ENCODE data around the gene STKLD1. TPM values are rescaled to one million over a fixed set of nuclear protein-coding genes. Genes with fewer than 3 reads are reported as not detected.
"Not testable (repeated sequence)": the region's sequence is repeated elsewhere in the genome, so short reads cannot be mapped to it uniquely, and the experiment has no call there.

The STKLD1 gene
- 1.6 TPM for total RNA-seq

- peak; percentile 93 for DNase-seq
Observed at GRCh38 chr9:133375724-133376654, at the start of gene STKLD1, which contains the start of gene SURF4. Gene STKLD1 (plus strand): TSS chr9:133376366. CDS start chr9:133376474, 108 bp downstream. Gene SURF4 (minus strand): TSS chr9:133376060. CDS start chr9:133375969, 91 bp downstream.

- DNase-seq: not testable (repeated sequence)
Observed at GRCh38 chr9:133327021-133327420, 49.1 kb upstream of the STKLD1 start.

- no peak for DNase-seq
Observed at GRCh38 chr9:133327834-133328484, 48.2 kb upstream of the STKLD1 start.

DNA sequence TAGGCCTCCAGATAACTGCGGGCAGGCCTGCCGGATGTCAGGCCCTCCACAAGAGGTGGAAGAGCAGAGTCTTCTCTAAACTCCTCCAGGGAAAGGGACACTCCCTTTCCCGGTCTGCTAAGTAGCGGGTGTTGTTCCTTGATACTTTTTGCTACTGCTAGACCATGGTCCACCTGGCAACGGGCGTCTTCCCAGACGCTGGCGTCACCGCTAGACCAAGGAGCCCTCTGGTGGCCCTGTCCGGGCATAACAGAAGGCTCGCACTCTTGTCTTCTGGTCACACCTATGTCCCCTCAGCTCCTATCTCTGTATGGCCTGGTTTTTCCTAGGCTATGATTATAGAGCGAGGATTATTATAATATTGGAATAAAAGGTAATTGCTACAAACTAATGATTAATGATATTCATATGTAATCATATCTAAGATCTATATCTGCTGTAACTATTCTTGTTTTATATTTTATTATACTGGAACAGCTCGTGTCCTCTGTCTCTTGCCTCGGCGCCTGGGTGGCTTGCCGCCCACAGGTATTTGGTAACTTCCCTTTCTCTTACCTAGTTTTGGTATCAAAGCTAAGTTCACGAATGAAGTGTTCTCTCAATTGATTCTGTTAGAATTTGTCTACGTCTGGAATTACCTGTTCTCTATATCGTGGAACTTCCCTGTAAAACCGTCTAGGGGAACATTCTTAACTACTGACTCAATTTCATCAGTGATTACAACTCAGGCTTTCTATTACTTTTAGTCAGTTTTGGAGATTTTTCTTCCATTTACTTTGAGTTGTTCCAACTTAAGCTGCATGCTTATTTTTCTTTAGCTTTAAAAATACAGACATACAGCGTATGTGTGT, 46.6 kb upstream of the STKLD1 start:
- not testable (repeated sequence) for DNase-seq

- DNase-seq: no peak
Observed at GRCh38 chr9:133331221-133331620, 44.9 kb upstream of the STKLD1 start.

DNA sequence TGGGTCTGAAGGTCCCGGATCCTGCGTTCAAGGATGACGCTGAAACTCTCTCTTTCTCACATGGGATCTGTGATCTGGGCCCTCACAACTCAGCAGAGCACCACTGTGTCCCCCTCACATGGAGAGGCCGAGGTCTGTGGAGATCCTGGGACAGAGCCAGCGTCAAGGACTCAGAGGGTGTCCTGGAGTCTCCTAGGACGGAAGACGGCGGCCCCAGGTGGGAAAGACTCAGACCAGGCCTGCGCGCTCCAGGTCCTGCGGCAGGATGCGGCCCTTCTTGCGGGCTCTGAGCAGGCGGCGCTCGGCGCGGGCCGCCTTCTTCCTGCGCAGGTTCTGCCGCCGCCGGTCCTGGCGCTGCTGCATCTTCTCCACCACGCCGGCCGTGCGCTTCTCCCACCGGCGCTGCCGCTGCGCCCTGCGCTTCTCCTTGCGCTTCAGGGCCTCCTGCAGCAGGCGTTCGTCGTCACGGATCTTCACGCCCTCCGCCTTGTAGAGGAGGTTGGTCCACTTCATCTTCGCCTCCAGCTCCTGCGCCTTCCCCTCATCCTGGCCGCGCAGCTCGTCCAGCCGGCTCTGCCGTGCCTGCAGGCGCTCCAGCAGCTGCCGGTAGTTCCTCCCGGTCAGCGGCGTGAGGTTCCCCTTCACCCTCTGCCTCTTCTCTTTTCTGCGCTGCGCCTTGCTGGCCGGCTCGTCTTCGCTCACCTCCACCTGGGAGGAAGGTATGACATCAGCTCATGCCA, 44.4 kb upstream of the STKLD1 start:
- no peak for DNase-seq

GRCh38 chr9:133332381-133332730, 43.8 kb upstream of the STKLD1 start:
- DNase-seq: no peak

GRCh38 chr9:133333011-133333410, 43.2 kb upstream of the STKLD1 start:
- DNase-seq: no peak

- DNase-seq: no peak
Observed at GRCh38 chr9:133333566-133333965, 42.6 kb upstream of the STKLD1 start.

DNA sequence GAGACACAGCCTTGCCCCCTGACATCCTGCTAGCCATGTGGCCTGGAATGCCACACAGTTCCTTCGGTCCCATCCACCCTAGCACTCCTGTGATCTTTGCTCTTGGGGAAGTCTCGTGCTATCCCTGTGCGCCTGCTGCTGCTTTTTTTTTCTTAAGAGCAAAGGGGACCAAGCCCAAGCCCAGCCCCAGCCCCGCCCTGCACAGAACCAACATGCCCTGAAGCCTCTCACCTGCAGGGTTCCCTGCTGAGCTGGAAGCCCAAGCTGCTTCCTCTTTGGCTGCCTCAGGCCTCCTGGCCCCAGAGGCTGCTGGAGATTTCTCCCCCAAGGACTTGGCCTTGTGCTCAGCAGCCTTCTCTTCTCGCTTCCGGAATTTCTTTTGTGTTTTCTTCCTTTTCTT, 42.0 kb upstream of the STKLD1 start:
- DNase-seq: no peak

- not testable (repeated sequence) for DNase-seq
Observed at GRCh38 chr9:133334888-133335287, 41.3 kb upstream of the STKLD1 start.

- DNase-seq: peak; percentile 89
Observed at GRCh38 chr9:133335924-133336811, 40.0 kb upstream of the STKLD1 start, which contains the start of gene SURF6. Gene SURF6 (minus strand): TSS chr9:133336188. CDS start chr9:133336132, 56 bp downstream.

- DNase-seq: no peak
Observed at GRCh38 chr9:133339641-133340040, 36.5 kb upstream of the STKLD1 start.

DNA sequence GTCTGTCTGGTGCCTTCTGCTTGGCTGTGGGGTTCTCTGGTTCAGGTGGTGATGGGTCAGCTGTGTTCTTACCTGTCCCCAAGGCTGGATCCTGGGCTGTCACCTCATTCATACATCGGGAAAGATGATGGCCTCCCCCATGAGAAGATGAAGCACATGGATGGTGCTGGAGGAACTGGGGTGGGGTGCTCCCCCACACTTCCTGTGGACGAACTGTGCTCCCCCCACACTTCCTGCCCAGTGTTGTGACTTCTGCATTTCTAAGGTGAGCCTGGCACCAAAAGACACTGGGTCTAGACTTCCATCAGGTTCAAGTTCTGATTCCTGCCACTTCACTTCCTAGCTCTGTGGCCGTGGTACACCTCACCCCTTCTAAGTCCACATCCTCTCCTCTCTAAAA, 35.9 kb upstream of the STKLD1 start:
- DNase-seq: no peak

GRCh38 chr9:133340916-133341315, 35.2 kb upstream of the STKLD1 start:
- no peak for DNase-seq

DNA sequence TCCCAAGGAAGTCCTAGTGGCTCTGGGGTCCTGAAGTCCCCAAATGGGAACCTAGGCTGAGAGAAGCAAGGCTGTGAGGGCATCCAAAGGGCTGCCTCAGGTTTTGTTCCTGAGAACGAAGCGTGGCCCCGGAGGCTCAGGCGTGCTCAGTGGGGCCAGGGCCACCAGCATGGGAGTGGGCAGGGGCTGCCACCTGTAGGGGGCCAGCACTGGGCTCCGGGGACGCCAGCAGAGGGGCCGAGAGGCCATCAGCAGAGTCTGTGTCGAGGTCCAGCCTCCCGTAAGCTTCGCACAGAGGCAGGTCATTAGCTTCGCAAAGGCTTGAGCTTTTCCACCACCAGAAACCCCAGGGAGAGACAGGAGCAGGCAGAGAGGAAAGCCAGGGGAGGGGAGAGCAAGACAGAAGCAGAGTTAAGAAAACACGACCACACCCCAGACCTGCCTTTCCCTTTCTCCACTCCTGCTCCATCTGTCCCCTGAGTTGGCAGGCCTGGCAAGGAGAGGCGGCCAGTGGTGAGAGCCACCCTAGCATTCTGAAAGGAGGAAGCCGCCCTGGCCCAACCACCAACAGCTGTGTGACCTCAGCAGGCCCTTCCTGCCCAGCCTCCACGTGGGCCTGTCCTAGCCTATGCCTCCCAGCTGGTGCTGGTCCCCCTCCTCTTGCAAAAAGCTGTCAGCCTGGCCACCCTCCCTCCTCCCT, 34.6 kb upstream of the STKLD1 start:
- no peak for DNase-seq

DNA sequence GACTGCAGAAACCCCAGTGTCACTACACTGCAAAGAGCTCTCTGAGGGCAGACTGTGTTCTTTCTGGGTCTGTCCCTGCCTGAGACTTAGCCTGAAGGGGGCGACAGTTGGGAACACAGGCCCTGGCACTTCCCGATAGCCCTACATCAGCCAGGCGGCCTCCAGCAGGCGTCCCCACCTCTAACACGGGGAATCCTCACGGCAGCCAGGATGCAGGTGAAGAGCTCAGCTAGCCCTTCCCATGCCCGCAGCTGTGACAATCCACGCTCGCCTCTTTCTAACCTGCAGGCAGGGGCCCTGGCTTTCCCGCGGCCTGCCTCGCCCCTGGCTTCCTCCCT, 34.1 kb upstream of the STKLD1 start:
- DNase-seq: no peak

GRCh38 chr9:133342570-133342969, 33.6 kb upstream of the STKLD1 start:
- DNase-seq: no peak

- no peak for DNase-seq
Observed at GRCh38 chr9:133344071-133344470, 32.1 kb upstream of the STKLD1 start.

DNA sequence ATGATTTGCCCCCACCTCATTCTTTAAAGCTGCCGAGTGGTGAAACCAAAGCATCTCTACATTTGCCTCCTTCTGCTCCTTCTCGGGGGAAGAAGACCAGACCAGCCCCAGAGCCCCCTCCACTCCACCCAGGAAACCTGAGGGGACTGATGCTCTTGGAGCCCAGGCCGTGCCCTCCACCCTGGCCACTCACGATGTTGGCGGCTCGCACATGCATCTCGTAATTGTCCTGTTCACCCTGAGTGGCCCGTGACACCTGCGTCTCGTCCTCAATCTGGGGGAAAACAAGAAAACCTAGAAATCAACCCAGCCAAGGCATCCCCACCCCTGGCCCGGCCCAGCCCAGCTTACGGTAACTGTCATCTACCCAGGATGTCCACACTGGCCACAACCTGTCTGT, 31.2 kb upstream of the STKLD1 start:
- DNase-seq: no peak

All from occipital lobe (tissue), 2 donors.